GM18873 (cell line): ENCODE measurements around the gene ZNRF1.
"Not testable (repeated sequence)": the region's sequence is repeated elsewhere in the genome, so short reads cannot be mapped to it uniquely, and the experiment has no call there.

Experiments
- ATAC-seq: cut with Tn5 transposase; IDR thresholded peaks from one replicate; pipeline ENCODE4 v1.9.1; 2021; ENCODE audit warnings: mild to moderate bottlenecking, moderate library complexity, moderate number of reproducible peaks; ENCODE audit not compliant: unreplicated experiment, low FRiP score

The ZNRF1 gene

DNA sequence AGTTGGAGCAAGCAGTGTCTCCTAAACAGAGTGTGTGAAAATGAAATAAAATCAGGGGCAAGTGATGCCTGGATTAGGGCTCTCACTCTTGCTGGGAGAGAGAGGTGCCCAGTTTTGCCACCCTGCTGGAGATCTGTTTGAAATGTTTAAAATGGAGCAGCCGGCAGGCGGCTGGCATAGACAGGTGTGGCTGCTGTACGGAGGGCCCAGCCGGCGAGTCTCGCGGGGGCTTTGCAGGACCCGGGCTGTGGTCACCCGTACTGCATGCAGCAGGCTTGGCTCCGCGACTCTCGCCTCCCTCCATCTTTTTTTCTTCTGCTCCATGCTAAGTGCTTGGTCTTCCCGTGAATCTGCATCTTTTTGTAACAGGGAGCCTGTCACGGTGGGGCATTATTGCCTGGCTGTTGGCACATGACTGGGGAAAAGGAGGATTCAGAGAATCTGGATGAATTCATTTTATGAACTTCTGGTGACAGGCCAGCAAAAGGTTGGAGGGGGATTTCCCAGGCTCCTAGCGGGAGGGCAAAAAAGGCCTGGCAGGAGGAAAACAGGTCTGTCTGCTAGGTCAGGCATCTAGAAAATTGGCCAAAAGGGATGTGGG is 1.8 kb downstream of the ZNRF1 start:
- ATAC-seq: no peak

DNA sequence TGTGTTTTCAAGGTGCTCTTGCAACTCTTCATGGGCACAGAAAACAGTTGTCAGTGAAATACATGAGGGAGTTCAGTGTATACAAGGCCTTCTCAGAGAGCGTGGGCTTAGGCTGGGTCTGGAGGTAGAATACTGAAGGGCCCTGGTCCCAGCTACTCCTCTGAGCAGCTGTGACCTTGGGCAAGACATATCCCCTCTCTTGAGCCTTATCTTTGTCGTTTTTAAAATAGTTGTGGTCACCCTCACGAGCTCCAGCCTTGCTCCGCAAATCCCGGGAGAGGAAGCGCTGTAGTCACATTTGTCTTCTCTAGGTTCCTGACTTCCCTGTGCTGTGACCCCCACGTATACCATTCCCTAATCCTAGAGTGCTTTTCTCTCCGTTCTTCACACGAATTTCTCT is 3.6 kb downstream of the ZNRF1 start:
- no peak for ATAC-seq

DNA sequence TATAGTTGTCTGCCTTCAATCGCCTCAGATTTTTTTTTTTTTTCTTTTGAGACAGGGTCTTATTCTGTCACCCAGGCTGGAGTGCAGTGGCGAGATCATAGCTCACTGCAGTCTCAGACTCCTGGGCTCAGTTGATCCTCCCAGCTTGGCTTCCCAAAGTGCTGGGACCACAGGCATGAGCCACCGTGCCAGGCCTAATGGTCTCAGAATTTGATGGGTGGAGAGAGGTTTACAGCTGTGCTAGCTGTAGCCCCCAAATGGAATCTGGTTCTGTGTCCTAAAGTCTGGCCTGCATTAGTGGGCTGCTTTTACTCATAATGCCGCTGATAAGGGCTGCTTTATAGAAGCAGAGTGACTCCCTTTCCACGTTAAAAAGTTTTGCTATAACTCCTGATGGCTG is 5.1 kb downstream of the ZNRF1 start:
- ATAC-seq: no peak

- ATAC-seq: no peak
Measured at GRCh38 chr16:75004460-75004859, 5.6 kb downstream of the ZNRF1 start.

GRCh38 chr16:75005697-75006096 is 6.9 kb downstream of the ZNRF1 start:
- no peak for ATAC-seq

- ATAC-seq: no peak
Measured at GRCh38 chr16:75007443-75007842, 8.6 kb downstream of the ZNRF1 start.

DNA sequence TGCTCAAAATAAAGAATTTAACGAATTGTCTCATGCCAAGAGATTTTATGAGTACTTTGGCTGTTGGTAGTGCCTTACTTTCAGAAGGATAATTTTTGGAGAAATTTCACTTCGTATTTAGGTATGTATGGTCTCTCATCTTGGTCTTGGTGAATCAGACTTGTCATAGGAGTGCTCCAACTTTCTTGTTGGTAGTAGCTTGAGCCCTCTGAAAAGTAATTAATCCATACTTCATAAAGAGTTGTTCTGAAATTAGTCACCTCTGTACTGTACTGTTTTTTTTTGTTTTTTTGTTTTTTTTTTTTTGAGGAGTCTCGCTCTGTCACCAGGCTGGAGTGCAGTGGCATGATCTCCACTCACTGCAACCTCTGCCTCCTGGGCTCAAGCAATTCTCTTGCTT is 11.6 kb downstream of the ZNRF1 start:
- ATAC-seq: no peak

DNA sequence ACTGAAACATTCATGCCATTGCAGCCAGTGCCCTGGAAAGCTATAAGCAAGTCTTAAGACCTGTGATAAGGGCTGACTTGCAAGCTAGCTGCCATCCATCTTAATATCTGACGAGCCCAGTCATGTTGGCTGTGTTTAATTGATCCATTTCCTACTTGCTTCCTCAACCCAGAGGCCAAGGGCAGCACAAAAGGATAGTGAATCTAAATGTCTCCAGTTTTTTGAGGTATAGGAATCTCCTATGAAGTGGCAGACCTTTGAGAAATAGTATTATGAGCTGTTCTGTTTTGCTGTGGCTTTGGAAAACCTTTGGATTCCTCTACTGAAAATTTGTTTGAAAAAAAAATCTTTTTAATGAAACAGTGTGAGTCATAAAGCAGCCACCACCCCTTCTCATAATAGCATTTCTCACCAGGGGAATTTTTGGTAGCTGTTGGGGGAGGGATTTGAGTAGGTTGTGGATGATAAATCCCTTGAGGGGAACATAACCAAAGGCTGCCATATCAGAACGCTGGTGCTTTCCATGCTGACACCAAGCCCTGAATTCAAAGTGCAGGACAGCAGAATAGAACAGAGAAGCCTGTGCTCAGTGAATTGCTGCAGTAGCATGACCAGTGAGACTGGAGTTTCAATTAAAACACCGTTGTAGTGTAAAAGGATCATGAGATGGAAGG is 12.9 kb downstream of the ZNRF1 start:
- ATAC-seq: peak; percentile 59

- peak; percentile 4 for ATAC-seq
Measured at GRCh38 chr16:75012380-75013081, 13.7 kb downstream of the ZNRF1 start.

DNA sequence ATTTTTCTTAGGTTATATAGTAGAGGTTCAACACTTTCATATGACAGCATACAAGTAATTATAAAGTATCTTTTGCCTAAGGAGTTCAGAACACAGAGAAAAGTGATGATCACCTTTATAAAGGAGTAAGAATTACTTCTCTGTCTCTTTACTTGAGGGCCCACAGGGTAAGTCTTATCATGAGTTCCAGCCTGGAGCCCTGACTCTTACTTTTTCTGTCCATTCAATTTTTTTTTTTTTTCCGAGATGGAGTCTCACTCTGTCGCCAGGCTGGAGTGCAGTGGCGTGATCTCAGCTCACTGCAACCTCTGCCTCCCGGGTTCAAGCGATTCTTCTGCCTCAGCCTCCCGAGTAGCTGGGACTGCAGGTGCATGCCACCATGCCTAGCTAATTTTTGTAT is 14.3 kb downstream of the ZNRF1 start:
- ATAC-seq: not testable (repeated sequence)

DNA sequence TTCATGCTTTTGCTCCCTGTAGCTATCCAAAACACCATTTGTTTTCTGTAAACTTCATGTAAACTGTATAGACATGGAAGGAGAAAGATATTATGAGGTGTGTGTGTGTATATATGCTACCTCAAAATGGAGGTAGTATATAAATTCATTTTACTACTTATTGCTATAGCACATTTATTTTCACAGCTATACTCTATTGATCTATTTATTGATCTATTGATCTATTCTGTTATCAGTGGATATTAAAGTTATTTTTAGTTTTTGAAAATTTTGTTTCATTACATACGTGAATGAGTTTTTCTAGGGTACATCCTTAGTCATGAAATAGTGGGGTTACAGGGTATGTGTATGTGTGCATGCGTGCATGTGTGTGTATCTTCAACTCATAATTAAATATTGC is 15.5 kb downstream of the ZNRF1 start:
- no peak for ATAC-seq

DNA sequence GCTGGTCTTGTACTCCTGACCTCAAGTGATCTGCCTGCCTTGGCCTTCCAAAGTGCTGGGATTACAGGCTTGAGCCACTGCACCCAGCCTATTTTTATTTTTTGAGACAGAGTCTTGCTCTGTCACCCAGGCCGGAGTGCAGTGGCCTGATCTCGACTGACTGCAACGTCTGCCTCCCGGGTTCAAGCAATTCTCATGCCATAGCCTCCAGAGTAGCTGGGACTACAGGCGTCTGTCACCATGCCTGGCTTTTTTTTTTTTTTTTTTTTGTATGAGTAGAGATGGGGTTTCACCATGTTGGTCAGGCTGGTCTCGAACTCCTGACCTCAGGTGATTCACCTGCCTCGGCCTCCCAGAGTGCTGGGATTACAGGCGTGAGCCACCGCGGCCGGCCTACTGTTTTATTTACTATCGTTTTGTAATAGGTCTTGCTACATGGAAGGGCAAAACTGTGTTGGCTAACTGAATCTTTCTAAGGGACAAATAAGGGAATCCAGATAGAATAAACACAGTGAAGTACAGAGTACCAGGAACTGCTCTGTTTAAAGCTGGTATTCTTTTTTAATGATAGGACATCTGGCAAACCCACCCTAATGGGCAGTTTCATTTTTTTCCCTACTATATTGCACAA is 17.7 kb downstream of the ZNRF1 start:
- not testable (repeated sequence) for ATAC-seq

- no peak for ATAC-seq
Measured at GRCh38 chr16:75017670-75018525, 19.1 kb downstream of the ZNRF1 start.

DNA sequence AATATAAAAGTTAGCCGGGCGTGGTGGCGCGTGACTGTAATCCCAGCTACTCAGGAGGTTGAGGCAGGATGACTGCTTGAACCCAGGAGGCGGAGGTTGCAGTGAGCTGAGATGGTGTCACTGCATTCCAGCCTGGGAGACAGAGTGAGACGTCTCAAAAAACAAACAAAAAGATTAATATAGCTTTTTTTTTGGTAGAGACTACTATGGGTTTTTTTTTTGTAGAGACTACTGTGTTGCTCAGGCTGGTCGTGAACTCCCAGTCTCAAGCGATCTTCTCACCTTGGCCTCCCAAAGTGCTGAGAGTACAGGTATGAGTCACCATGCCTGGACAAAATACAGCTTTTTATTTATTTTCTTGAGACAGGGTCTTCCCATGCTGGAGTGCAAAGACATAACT is 20.2 kb downstream of the ZNRF1 start:
- ATAC-seq: no peak

GRCh38 chr16:75019586-75019985 is 20.8 kb downstream of the ZNRF1 start:
- no peak for ATAC-seq

DNA sequence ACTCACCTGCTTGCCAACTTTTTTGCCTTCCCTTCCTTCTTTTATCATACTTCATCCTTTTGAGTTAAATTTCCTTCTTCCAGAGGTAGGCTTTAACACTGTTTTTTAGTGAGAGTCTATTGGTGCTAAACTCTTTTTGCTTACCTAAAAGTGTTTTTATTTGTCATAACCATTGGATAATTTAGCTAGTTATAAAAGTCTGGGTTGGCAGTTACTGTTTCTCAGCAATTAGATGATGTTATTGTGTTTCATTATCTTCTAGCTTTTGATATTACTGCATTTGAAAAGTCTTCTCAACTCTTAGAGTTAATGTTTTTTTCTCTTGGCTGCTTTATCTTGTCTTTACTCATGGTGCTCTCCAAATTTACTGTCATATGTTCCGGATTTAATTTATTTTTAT is 22.6 kb downstream of the ZNRF1 start:
- no peak for ATAC-seq

- no peak for ATAC-seq
Measured at GRCh38 chr16:75022567-75022966, 23.7 kb downstream of the ZNRF1 start.

DNA sequence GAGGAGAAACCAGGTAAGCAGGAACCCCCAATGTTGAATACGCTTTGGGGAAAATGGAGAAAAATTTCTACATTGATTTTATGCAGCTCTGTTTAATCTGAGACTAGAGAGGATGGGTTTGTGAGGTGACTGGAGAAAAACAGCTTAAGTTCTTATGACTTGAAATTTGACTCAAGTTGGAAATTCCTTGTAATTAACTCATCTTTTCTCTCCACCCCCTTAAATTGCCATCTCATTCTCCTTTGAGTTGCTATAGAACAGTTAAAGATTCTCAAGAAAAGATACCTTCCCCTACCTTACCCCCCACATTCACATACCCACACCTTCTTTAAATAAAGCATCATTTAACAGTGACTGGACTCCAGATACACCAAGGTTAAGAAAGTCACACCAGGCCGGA is 24.2 kb downstream of the ZNRF1 start:
- no peak for ATAC-seq

DNA sequence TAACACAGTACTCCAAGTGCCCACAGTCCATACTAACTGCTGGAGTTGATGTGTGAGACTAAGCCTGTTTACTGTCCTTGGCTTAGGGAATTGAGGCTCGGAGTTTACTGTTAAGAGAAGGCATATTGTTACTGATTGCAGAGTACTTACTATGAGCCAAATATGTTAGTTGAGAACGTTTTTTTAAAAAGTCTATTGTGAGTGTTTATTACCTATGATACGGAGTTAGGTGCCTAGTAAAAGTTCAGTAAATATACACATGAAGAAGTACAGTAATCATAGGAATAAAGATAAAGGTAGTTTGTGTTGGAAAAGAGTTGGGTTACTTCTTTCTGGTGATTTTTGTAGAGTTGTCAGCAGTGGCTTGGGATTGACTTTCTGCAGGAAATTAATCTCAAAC is 25.4 kb downstream of the ZNRF1 start:
- ATAC-seq: no peak

GRCh38 chr16:75024594-75024993 is 25.8 kb downstream of the ZNRF1 start:
- ATAC-seq: no peak

DNA sequence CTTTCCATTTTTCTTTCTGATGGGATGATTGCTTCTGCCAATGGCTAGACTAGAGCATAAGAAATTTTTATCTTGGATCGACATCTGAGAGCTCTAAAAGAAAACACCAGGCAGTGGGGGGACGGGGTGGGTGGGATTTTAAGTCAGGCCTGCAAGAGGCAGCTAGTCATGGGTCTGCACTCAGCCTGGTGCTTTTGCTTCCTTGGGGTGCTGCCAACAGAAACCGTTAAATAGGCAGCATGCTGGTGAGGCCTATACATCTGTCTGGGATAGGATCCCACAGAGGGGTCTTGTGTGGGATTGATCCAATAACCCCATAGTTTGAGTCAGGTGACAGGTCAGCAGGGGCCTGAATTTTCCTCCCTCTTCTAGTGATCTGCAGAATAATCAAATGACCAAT is 26.9 kb downstream of the ZNRF1 start:
- ATAC-seq: no peak
